ENCODE results near the gene RENBP.
A peak's percentile ranks its signal among the peaks of the same experiment; 100 is the strongest.

The RENBP gene

DNA sequence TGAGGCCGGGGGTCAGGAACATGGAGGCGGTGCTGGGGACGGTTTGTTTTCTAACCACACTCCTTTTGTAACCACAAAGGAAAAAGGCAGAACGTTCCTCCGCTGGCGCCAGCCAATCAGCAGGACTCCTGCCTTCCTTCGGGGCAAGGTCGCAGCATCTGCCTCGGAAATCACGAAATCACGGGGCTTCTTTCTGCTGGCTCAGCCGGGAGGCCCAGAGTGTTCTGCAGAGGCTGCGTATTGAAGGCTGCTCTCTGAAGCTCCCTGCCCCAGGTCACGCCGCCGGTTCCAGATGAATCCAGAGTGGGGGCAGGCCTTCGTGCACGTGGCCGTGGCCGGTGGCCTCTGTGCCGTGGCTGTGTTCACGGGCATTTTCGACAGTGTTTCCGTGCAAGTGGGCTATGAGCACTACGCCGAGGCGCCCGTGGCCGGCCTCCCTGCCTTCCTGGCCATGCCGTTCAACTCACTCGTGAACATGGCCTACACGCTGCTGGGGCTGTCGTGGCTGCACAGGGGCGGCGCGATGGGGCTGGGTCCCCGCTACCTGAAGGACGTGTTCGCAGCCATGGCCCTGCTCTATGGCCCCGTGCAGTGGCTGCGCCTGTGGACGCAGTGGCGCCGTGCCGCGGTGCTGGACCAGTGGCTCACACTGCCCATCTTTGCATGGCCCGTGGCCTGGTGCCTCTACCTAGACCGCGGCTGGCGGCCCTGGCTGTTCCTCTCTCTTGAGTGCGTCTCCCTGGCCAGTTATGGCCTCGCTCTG lies 37.5 kb upstream of the RENBP start:
- TF ChIP-seq FOXM1 (IDR thresholded peaks at IDR 0.05; ENCODE audit: borderline replicate concordance, low read depth) (no peak), TCF12 (IDR thresholded peaks at IDR 0.05; ENCODE audit: low read depth) (no peak), ZBTB7A (IDR thresholded peaks at IDR 0.05; ENCODE audit: low read depth) (no peak), NFIC (IDR thresholded peaks at IDR 0.05) (no peak), CREB1 (IDR thresholded peaks at IDR 0.05; ENCODE audit: low read depth) (no peak), EGR1 (IDR thresholded peaks at IDR 0.05) (no peak), EP300 (IDR thresholded peaks at IDR 0.05; ENCODE audit: borderline replicate concordance) (no peak), YY1 (IDR thresholded peaks at IDR 0.05; ENCODE audit: low read depth) (no peak)
- TF ChIP-seq, protein P1, sequence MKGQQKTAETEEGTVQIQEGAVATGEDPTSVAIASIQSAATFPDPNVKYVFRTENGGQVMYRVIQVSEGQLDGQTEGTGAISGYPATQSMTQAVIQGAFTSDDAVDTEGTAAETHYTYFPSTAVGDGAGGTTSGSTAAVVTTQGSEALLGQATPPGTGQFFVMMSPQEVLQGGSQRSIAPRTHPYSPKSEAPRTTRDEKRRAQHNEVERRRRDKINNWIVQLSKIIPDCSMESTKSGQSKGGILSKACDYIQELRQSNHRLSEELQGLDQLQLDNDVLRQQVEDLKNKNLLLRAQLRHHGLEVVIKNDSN (IDR thresholded peaks at IDR 0.05) = no peak
- TF ChIP-seq, protein P2, sequence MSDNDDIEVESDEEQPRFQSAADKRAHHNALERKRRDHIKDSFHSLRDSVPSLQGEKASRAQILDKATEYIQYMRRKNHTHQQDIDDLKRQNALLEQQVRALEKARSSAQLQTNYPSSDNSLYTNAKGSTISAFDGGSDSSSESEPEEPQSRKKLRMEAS (IDR thresholded peaks at IDR 0.05) = no peak

DNA sequence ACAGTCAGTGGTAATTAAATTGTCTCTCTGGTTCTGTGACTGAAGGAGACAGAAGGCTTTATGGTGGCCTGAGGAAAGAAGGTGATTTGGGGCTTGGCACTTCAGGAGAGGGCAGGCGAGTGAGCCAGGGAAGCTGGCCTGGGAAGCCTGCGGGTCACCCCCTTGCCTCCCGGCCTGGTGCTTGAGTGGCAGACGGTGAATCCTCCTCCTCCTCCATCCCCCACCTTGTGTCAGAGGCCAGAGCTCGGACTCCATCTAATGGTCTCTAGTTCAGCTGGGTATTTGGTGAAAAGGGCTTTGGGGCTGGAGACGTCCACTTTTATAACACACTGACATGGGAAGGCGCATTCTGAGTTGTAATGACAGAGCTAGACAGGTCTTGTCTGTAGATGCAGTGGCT lies 36.8 kb upstream of the RENBP start:
- TF ChIP-seq TAF1 (IDR thresholded peaks at IDR 0.05; ENCODE audit: low read depth) = no peak

DNA sequence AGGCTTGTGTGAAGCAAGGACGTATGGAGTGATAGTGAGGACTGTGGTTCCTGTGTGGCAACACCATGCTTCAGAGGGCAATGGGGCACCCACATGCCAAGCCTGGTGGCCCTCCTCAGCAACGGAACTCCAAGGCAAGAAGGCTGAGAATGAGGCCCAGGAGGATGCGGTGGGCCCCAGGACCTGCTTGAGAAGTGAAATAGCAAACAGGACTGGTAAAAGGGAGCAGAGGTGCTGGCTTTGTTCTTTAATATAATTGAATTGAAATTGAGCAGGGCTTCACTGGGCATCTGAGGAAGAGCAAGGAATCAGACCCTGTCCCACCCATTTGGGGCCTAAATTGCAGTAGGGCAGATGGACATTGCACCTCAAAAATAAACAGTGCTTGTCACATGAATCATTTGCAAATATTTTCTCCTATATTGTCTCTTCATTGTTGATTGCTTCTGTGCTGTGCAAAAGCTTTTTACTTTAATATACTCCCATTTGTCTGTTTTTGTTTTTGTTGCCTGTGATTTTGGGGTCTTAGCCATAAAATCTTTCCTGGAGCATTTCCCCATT lies 30.4 kb upstream of the RENBP start:
- no peak for TF ChIP-seq EGR1 (IDR thresholded peaks at IDR 0.05)
- TF ChIP-seq CEBPB (IDR thresholded peaks at IDR 0.05) = no peak
- no peak for TF ChIP-seq YY1 (IDR thresholded peaks at IDR 0.05; ENCODE audit: low read depth)
- TF ChIP-seq RAD21 (IDR thresholded peaks at IDR 0.05; ENCODE audit: low read depth) = no peak
- TF ChIP-seq EP300 (IDR thresholded peaks at IDR 0.05; ENCODE audit: borderline replicate concordance) = no peak
- TF ChIP-seq, protein P1 (IDR thresholded peaks at IDR 0.05) = no peak
- no peak for TF ChIP-seq TEAD4 (IDR thresholded peaks at IDR 0.05)
- TF ChIP-seq ZBTB7A (IDR thresholded peaks at IDR 0.05; ENCODE audit: low read depth) = no peak

DNA sequence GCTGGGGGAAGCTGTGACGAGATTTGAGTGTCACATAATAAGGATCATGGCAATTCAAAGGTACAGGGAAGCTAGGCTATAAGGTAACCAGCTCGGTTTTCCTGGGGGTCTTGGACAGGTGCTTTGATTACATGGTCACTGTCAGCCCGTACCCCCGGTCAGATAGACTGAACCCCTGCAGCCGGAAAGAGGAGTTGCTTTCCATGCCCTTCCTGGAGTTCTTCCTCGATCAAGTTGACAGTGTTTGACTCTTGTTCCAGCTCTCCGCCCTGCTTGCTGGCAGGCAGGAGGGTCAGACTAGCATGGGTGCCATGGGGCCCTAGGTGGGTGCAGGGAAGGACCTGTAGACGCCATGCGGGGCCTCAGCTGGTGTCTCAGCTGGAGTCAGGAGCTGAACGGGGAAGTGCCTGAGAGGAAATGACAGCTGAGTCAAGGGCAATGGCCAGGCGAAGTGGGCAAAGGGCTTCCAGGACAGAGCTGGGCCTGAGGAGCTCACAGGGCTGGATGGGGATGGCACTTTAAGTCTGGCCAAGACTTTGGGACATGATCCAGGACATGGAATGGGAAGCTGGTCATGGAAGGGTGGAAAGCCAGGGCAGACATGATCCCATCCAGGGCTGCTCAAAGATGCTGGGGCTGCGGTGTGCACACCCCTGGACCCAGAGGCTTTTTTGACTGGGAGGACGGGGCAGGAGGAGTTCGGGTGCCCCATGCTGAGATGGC lies 29.7 kb upstream of the RENBP start:
- no peak for TF ChIP-seq RAD21 (IDR thresholded peaks at IDR 0.05; ENCODE audit: low read depth)

DNA sequence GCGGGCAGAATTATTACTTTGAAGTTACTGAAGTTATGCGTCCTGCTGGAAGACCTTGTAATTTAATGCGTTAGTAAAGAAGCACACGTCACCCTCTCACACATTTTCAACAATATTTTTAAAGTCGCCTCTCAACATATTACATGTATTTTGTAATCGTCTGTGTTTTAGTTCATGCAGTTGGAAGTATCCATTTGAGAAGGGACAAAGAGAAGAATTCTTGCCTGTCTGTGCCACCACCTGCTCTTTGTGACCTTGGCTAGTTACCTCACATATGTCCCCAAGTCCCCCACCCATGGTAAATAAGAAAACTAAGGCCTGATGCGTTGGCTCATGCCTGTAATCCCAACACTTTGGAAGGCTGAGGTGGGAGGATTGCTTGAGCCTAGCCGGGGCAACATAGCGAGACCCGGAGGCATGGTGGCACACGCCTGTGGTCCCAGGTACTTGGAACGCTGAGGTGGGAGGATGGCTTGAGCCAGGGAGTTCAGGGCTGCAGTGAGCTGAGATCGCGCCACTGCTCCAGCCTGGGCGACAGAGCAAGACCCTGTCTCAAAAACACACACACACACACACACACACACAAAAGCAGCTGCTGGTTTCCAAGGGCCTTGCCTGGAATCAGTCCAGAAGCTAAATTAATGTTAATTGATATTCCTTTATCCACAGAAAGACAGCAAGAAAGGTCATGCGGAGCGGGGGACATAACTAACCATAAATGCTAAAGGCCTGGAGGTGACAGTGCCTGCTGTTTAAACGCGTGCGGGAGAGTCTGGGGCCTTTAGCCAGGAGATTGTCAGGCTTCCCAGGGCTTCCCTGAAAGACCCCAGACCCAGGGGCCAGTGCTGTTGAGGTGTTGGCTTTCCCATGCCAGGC lies 28.9 kb upstream of the RENBP start:
- TF ChIP-seq EP300 (IDR thresholded peaks at IDR 0.05; ENCODE audit: borderline replicate concordance) = no peak
- no peak for TF ChIP-seq RAD21 (IDR thresholded peaks at IDR 0.05; ENCODE audit: low read depth)
- TF ChIP-seq CREB1 (IDR thresholded peaks at IDR 0.05; ENCODE audit: low read depth) = no peak
- no peak for TF ChIP-seq ZBTB7A (IDR thresholded peaks at IDR 0.05; ENCODE audit: low read depth)
- no peak for TF ChIP-seq TAF1 (IDR thresholded peaks at IDR 0.05; ENCODE audit: low read depth)
- TF ChIP-seq, protein P2 (IDR thresholded peaks at IDR 0.05) = no peak
- no peak for TF ChIP-seq EGR1 (IDR thresholded peaks at IDR 0.05)
- no peak for TF ChIP-seq CEBPB (IDR thresholded peaks at IDR 0.05)
- no peak for TF ChIP-seq TEAD4 (IDR thresholded peaks at IDR 0.05)
- no peak for TF ChIP-seq YY1 (IDR thresholded peaks at IDR 0.05; ENCODE audit: low read depth)
- TF ChIP-seq, protein P3, sequence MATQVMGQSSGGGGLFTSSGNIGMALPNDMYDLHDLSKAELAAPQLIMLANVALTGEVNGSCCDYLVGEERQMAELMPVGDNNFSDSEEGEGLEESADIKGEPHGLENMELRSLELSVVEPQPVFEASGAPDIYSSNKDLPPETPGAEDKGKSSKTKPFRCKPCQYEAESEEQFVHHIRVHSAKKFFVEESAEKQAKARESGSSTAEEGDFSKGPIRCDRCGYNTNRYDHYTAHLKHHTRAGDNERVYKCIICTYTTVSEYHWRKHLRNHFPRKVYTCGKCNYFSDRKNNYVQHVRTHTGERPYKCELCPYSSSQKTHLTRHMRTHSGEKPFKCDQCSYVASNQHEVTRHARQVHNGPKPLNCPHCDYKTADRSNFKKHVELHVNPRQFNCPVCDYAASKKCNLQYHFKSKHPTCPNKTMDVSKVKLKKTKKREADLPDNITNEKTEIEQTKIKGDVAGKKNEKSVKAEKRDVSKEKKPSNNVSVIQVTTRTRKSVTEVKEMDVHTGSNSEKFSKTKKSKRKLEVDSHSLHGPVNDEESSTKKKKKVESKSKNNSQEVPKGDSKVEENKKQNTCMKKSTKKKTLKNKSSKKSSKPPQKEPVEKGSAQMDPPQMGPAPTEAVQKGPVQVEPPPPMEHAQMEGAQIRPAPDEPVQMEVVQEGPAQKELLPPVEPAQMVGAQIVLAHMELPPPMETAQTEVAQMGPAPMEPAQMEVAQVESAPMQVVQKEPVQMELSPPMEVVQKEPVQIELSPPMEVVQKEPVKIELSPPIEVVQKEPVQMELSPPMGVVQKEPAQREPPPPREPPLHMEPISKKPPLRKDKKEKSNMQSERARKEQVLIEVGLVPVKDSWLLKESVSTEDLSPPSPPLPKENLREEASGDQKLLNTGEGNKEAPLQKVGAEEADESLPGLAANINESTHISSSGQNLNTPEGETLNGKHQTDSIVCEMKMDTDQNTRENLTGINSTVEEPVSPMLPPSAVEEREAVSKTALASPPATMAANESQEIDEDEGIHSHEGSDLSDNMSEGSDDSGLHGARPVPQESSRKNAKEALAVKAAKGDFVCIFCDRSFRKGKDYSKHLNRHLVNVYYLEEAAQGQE (IDR thresholded peaks at IDR 0.05; ENCODE audit: low read depth) = no peak
- TF ChIP-seq TCF12 (IDR thresholded peaks at IDR 0.05; ENCODE audit: low read depth) = no peak
- TF ChIP-seq NFIC (IDR thresholded peaks at IDR 0.05) = no peak
- TF ChIP-seq, protein P1 (IDR thresholded peaks at IDR 0.05) = no peak
- TF ChIP-seq FOXM1 (IDR thresholded peaks at IDR 0.05; ENCODE audit: borderline replicate concordance, low read depth) = no peak

DNA sequence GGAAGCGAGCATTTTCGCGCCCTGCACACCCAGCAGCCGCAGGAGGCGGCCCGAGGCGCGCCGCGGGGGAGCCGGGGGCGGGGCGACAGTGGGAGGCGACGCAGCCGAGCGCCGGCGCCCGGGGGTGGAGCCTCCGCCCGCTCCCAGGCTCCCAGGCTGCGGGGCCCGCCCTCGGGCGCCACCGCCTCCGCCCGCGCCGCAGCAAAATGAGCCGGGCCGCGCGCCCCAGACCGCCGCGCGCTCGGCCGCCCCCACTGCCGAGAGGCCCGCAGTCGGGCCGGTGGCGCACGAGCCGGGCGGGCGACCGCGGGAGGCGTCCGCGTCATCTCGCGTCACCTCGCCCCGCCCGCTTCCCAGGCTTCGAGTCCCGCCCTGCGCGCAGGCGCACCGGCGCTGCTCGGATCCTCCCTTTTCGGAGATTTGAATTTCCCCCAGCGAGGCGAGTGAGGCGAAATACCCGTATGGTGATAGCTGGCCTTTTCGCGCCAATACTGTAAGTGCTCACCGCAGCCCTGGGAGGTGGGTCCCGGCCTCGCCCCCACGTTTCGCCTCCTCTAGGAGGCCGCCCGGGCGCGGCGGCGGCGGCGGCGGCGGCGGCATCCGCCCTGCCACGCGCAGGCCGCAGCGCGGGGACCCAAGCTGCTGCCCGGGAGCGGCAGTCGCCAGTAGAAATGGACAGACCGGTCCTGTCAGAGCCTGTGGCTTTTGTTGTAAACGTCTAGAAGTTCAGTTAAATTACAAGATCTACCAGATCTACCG lies 28.1 kb upstream of the RENBP start, which contains the start of gene TMEM187:
TSS of gene TMEM187 (plus strand) at position 387 of the 759 bp plus-strand sequence. CDS start 9,309 bp downstream, outside the sequence.
- TF ChIP-seq EP300 (IDR thresholded peaks at IDR 0.05; ENCODE audit: borderline replicate concordance) (no peak), CREB1 (IDR thresholded peaks at IDR 0.05; ENCODE audit: low read depth) (peak; percentile 62; the same call in 1 of the 2 replicates)

Measured in Ishikawa (cell line).